Stimulated activated CD8-positive, alpha-beta memory T cell treated with anti-CD3 and anti-CD28 coated beads, Interleukin-12 subunit alpha, Interleukin-12 subunit beta, amount 100 ng/mL, for 4 hours (primary cell): ENCODE data around the gene SMURF2.

ENCODE experiments used
- DNase-seq: peaks from one replicate; pipeline ENCODE4 v3.0.0-alpha.2; 2020; ENCODE audit warnings: low read depth

SMURF2 gene

GRCh38 chr17:64502021-64502420, 160.1 kb downstream of the SMURF2 start:
- no peak for DNase-seq

GRCh38 chr17:64500862-64501765, 161.0 kb downstream of the SMURF2 start:
- DNase-seq, result no peak

- no peak for DNase-seq
Measured at GRCh38 chr17:64500487-64500859, 161.6 kb downstream of the SMURF2 start.

GRCh38 chr17:64499805-64500486, 162.2 kb downstream of the SMURF2 start:
- DNase-seq, result no peak

GRCh38 chr17:64498308-64499203, 163.6 kb downstream of the SMURF2 start:
- DNase-seq, result no peak

GRCh38 chr17:64497565-64498035, 164.5 kb downstream of the SMURF2 start:
- DNase-seq, result no peak

GRCh38 chr17:64496786-64497564, 165.1 kb downstream of the SMURF2 start, which contains the start of gene POLG2:
Gene POLG2 (minus strand): TSS chr17:64497054. CDS start chr17:64496968, 86 bp downstream.
- DNase-seq, result peak; percentile 93

GRCh38 chr17:64496348-64496785, 165.7 kb downstream of the SMURF2 start:
- DNase-seq, result no peak
